ENCODE results near the gene CRYBB1.

DNA sequence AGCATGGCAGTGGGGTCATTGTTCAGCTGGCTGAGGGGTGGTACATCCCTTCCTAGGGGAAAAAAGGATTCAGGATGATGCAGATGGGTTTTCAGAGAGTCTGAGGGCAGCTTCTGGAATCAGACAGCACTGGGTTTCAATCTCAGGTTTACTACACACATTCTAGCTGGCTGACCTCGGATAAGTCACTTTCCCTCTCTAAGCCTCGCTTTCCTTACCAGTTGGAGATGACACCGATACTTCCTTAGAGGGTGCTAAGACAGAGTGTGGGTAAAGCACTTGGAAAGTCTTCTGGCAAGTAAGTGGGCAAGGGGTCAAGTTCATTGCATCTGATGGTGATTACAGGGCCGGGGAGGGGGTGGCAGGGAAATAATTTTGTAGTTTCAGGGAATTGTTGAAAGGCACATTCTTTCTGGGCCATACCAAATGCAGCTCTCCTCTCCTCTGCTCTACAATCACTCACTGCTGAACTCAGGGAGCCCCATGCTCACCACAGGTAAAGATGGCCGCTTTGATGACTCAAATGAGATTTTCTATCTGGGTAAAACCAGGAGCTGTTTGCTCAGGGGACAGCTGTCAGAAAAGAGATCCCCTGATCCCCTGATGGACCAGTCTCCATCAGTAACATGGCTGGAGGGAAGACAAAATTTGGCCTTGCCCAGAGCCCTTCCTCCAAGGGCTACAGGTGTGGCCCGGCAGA, 33.0 kb upstream of the CRYBB1 start:
- TF ChIP-seq EP300 (IDR thresholded peaks at IDR 0.05) = no peak
- TF ChIP-seq, protein P1, sequence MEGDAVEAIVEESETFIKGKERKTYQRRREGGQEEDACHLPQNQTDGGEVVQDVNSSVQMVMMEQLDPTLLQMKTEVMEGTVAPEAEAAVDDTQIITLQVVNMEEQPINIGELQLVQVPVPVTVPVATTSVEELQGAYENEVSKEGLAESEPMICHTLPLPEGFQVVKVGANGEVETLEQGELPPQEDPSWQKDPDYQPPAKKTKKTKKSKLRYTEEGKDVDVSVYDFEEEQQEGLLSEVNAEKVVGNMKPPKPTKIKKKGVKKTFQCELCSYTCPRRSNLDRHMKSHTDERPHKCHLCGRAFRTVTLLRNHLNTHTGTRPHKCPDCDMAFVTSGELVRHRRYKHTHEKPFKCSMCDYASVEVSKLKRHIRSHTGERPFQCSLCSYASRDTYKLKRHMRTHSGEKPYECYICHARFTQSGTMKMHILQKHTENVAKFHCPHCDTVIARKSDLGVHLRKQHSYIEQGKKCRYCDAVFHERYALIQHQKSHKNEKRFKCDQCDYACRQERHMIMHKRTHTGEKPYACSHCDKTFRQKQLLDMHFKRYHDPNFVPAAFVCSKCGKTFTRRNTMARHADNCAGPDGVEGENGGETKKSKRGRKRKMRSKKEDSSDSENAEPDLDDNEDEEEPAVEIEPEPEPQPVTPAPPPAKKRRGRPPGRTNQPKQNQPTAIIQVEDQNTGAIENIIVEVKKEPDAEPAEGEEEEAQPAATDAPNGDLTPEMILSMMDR (IDR thresholded peaks at IDR 0.05) = no peak
